ENCODE data around the gene TOMM22.

Gene TOMM22

GRCh38 chr22:38694049-38694448, 12.3 kb downstream of the TOMM22 start:
- in situ Hi-C loops (cut with MboI; ENCODE audit: low pct_unique_long_range_greater_than_20kb, low sequenced_read_pairs): no loop called here
- DNase-seq: no peak

- no peak for DNase-seq
- in situ Hi-C loops (cut with MboI; ENCODE audit: low pct_unique_long_range_greater_than_20kb, low sequenced_read_pairs): no loop called here
These were observed 13.2 kb downstream of the TOMM22 start for GRCh38 chr22:38694940-38695339.

DNA sequence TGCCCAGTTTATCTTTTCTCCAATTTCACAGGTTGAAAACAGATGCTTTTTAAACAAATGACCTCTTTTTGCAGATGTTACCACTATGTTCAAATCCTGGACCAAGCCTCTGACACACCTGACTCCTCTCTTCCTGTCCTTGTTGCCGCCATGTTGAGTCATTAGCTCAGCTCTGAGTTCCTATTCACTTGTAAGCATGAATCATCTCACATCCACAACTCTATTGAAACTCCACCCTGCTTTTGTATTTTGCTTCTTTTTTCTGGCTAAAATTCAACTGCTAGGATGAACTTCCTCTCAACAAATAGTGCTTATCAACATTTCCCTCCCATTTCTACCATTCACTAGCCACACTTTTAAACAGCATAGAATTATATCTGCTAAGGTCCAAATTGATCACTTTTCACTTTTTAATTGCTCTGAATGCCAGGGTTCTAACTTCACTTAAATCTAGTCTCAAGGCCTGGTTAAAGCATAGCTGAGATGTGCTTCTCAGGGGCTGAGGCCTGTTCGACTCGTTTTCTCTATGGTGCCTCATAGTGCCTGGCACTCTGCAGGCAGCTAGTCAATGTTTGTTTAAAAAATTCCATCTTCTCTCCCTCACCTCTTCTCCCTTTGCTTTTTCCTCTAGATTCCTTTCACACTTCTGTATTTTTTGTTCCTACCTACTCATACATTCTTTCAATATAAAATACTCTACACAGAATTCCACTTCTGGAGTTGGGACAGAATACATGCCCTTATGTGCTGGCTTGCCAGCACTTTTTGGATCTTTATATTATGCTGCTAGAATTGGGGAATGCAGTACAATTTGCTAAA, 15.1 kb downstream of the TOMM22 start:
- no peak for DNase-seq
- in situ Hi-C loops (cut with MboI; ENCODE audit: low pct_unique_long_range_greater_than_20kb, low sequenced_read_pairs): no loop called here

DNA sequence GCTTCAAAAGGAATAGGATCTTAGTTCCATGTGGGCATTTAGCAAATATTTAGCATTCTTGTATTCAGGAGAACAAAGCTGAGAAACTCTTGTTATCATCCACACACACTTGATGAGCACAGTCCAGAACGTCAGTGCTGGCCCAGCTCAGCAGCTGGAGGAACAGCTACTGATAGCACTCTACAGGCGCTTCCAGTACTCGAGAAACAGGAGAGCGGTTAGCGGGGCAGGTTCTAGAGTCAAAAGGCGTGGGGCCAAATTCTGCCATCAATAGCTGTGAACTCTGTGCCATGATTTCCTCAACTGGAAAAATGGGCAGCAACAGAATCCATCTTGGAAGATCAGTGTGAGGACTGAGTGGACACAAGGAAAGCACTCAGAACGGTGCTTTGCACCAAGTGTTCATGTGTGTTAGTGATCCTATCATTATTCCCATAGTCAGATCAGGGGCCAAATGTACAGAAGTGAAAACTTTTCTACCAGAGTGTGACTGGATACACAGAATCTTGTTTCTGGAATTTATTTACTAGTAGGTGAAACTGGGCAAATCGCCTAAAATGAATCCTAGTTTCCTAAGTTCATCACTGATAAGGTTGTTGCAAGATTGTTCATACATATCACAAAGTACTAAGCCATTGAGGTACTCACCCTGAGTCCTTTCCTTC, 15.8 kb downstream of the TOMM22 start:
- DNase-seq: no peak
- in situ Hi-C loops (cut with MboI; ENCODE audit: low pct_unique_long_range_greater_than_20kb, low sequenced_read_pairs): no loop called here

DNA sequence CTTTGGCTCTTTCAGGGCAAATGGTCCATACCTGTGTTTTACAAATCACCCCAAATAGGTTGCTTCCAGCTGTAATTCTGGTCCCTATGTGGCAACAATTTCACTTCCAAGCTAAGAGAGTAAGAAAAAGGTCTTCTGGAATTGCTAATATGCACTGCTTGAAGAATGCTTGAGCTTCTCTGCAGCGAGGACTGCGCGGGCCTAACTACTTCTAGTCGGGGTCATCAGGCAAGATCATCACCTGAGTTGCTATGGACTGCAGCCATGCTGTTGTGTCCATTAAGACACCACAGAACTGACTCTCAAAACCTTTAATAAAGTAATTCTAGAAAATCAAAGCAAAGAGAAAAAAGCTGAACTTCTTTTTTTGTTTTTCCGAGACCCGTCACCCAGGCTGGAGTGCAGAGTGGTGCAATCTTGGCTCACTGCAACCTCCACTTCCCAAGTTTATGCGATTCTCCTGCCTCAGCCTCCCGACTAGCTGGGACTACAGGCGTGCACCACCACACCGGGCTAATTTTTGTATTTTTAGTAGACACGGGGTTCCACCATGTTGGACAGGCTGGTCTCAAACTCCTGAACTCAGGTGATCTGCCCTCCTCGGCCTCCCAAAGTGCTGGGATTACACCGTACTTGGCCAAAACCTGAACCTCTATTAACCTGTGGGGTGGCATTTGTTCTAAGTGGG, 16.8 kb downstream of the TOMM22 start:
- no peak for DNase-seq
- in situ Hi-C loops (cut with MboI; ENCODE audit: low pct_unique_long_range_greater_than_20kb, low sequenced_read_pairs): no loop called here

DNA sequence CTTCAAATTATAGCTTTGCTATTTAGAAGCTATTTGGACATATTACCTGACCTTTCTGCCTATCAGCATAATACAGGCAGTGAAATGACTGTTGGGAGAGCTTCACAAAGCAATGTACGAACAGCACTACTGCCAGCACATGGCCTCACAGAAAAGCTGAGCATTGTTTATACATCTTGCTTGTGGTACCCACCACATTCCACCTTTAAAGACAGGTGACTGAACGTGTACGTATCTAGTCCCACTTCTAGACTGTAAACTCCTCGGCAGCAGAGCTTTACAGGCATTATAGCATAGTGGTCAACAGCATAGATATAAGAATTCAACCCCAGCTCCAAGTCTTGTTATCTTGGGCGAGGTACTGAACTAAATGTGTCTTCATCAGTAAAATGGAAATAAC, 17.4 kb downstream of the TOMM22 start:
- no peak for DNase-seq
- in situ Hi-C loops (cut with MboI; ENCODE audit: low pct_unique_long_range_greater_than_20kb, low sequenced_read_pairs): no loop called here

GRCh38 chr22:38699784-38700183, 18.0 kb downstream of the TOMM22 start:
- peak; percentile 26 for DNase-seq
- in situ Hi-C loops (cut with MboI; ENCODE audit: low pct_unique_long_range_greater_than_20kb, low sequenced_read_pairs): no loop called here

- in situ Hi-C loops (cut with MboI; ENCODE audit: low pct_unique_long_range_greater_than_20kb, low sequenced_read_pairs): no loop called here
- DNase-seq: no peak
These were observed 18.6 kb downstream of the TOMM22 start for GRCh38 chr22:38700270-38700788.

DNA sequence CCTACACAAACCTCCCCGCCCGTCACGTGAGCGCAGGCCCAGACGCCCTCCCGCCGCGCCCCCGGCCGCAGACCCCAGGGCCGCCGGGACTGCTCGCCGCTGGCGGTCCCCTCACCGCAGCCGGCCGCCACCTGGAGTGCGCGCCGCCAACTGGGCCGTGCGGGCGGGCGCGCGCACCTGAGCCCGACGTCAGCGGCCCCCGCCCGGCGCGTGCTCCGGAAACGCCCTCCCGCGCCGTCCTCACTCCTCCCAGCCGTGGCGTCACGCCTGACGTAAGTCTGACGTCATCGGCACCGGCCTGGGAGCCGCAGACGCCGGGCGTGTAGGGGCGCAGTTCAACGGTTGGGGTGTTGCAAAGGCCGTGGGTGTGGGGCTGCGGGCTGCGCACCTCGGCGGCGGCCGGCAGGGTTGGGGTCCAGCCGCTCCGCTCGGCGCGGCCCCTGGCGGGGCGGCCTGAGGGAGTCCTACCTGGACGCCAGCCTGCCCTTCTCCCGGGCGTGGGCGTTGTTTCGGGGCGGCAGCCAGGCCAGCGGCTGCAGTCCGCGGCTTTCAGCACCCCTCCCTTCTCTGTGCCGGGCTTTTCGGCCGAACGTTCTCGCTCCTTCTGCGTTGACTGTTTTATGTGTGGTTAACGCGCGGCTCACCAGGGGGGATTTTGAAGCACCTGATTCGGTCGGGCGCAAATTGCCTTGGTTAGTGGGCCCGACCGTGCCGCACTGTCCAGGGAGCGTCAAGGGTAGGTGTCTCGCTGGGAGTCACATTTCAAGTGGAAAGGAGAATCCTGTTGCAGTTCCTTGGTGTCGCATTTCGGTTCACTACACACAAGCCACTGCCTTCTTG, 19.3 kb downstream of the TOMM22 start, which contains the start of gene JOSD1:
Gene JOSD1 (minus strand): TSS at position 155 of the 840 bp plus-strand sequence. CDS start 956 bp downstream, outside the sequence.
- in situ Hi-C loops (cut with MboI; ENCODE audit: low pct_unique_long_range_greater_than_20kb, low sequenced_read_pairs): no loop called here
- peak; percentile 93 for DNase-seq

DNA sequence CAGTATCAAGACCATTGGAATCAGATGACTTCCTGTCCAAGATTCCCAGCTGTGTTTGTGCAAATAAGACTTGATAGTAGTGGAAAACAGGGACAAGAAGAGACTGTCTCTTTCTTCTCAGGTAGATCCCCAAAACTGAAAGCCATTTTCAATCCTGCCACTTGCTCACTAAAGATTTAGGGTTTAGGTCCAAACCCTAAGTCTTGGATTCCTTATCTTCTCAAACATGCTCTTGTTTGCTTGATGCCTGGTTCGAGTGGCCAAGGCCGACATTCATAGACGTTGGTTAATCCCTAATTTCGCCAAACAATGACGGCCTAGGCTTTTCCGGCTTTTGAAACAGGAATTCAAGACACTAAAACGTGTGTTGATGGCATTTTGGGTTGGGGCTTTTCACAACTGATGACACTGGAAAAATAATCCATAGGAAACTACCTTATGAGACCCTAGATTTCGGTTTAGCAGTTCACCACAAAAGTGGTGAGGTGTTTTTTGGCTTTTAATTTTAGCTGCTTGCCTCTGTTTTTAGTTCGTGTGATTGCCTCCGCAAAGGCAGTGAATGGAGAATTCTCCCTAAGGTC, 23.0 kb downstream of the TOMM22 start:
- in situ Hi-C loops (cut with MboI; ENCODE audit: low pct_unique_long_range_greater_than_20kb, low sequenced_read_pairs): no loop called here
- DNase-seq: no peak

DNA sequence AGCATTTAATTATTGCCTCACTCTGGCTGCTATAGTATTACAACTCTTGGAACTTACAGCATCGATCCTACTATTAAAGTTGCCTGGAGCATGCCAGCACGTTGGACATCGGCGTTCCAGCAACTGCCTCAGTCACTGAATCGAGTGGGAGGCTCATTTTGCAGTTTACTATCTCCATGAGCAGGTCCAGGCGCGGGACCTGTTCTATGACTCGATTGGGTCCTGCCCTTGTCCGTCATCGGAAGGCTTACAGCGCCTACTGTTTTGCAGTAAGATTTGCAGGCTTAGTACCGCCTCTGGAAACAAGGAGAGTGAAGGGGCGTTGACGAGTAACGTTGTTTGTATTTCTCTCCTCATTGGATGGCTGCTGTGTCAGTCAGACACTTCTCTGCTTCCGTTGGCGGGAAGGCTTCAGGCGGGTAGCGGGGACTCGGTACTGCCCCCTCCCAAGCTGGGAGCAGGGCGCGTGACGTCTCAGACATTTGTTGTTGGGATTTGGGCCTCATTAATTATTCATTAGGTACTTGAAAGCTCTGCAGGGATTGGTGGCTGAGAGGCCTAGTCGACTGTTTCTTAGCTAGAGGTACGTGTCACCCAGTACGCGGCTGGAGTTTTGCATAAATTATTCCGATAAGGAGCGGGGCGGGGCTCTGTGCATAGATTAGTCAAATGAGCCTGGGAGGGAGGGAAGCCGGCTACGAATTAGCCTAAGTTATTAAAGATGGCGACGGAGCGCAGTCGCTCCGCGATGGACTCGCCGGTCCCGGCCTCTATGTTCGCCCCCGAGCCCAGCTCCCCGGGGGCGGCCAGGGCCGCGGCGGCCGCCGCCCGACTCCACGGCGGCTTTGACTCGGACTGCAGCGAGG, 23.7 kb downstream of the TOMM22 start, which contains the start of gene GTPBP1:
Gene GTPBP1 (plus strand): TSS at position 710 of the 866 bp plus-strand sequence. CDS start 12 bp downstream, at position 722.
- peak; percentile 100 for DNase-seq
- in situ Hi-C loops (cut with MboI; ENCODE audit: low pct_unique_long_range_greater_than_20kb, low sequenced_read_pairs): no loop called here

GRCh38 chr22:38706101-38706900, 24.5 kb downstream of the TOMM22 start:
- peak; percentile 29 for DNase-seq
- in situ Hi-C loops (cut with MboI; ENCODE audit: low pct_unique_long_range_greater_than_20kb, low sequenced_read_pairs): no loop called here

DNA sequence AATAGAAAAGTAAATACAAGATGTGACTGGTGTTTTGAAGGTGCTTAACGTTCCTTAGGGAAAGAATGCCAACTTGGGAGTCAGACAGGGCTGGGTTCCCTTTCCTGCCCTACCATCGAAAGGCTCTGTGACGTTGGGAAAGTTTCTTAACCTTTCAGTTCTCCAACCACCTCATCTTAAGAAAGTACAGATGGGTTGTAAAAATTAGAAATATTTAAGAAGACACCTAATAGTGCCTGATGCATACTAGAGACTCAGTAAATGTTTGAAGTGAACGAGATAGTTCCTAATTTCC, 25.1 kb downstream of the TOMM22 start:
- DNase-seq: no peak
- in situ Hi-C loops (cut with MboI; ENCODE audit: low pct_unique_long_range_greater_than_20kb, low sequenced_read_pairs): no loop called here

DNA sequence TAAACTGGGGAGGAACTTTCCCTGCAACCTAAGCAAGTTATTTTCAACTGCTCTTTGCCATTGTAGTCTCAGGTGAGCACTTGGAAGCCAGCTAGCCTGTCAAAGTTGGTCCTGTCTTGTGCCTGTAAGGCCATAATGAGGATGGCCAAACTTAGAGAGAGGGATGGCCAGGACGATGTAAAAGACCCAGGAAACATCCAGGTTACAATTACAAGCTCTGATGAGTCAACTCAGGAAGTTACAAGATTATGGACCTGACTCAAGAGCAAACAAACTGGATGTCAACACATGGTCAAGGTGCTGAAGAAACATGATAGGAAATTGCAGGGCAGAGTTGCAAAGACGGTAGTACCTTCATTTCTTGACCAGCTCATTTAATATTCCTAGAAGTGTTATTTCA, 25.6 kb downstream of the TOMM22 start:
- DNase-seq: no peak
- in situ Hi-C loops (cut with MboI; ENCODE audit: low pct_unique_long_range_greater_than_20kb, low sequenced_read_pairs): no loop called here

GRCh38 chr22:38707984-38708383, 26.2 kb downstream of the TOMM22 start:
- no peak for DNase-seq
- in situ Hi-C loops (cut with MboI; ENCODE audit: low pct_unique_long_range_greater_than_20kb, low sequenced_read_pairs): no loop called here

- DNase-seq: no peak
- in situ Hi-C loops (cut with MboI; ENCODE audit: low pct_unique_long_range_greater_than_20kb, low sequenced_read_pairs): no loop called here
These were observed 27.5 kb downstream of the TOMM22 start for GRCh38 chr22:38709306-38709705.

DNA sequence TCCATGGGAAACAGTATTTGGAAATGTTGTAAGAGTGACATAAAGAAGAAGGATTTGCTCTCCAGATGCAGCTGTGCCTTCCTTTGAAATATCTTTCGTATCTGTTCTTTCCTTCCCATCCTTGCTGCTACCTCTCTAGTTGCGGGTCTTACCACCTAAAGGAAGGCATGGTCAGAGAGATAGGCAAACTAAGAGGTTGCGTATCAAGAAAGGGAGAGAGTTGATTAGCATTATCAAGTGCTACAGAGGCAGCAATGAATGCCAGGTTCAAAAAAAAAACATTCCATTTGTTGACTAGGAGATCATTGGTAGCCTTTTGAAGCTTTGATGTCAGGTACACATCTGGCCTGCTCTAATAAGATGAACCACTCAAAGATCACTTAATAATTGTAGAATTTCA, 28.6 kb downstream of the TOMM22 start:
- no peak for DNase-seq
- in situ Hi-C loops (cut with MboI; ENCODE audit: low pct_unique_long_range_greater_than_20kb, low sequenced_read_pairs): no loop called here

Data from KBM-7 (cell line).